Measurements from ENCODE around the gene ABCA7. TPM values are rescaled to one million over a fixed set of nuclear protein-coding genes. Genes with fewer than 3 reads are reported as not detected.

Gene ABCA7
- total RNA-seq, 1 donor from 2014 or later = 17.2 TPM

DNA sequence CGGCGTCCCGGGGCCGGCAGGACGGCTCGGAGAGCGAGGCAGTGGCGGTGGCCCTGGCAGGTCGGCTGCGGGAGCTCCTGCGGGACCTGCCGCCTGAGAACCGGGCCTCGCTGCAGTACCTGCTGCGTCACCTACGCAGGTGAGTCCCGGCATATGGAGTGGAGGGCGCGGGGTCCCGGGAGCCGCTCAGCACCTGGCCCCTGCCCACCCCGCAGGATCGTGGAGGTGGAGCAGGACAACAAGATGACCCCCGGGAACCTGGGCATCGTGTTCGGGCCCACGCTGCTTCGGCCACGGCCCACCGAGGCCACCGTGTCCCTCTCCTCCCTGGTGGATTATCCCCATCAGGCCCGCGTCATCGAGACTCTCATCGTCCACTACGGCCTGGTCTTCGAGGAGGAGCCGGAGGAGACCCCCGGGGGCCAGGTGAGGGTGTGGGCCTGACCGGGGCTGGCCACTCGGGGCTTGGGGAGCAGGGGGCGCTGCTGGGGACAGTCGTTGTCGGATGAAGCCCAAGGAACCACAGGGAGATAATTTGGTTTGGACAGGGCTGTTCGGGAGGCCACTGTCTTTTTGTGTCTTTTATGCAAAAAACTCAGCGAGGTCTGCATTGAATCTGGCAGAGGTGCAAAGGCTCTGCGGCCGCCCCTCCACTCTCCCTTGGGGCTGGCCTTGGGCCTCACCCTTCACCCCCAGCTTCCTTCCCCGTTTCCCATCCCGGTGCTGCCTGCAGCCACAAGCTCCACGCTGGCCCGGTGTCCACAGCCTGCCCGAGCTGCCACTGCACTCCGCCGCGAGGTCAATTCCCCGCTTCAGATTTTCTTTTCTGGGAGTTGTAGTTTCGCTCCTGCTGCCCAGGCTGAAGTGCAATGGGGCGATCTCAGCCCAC, 43.3 kb downstream of the ABCA7 start:
- Mint-ChIP-seq H3K4me3 (ENCODE audit: low read depth) (no peak overlapping the region), H3K27ac (no peak overlapping the region), H3K36me3 (ENCODE audit: low read depth) (peaks cover 76% of the 10 kb centered on the region), H3K27me3 (ENCODE audit: low read depth) (no peaks in the 10 kb centered on the region), H3K9me3 (no peaks in the 10 kb centered on the region), H3K4me1 (ENCODE audit: low read depth) (peaks cover 15% of the 10 kb centered on the region)
- DNase-seq (ENCODE audit: low spot score) = no peak
- intact Hi-C loops (cut with micrococcal nuclease) = loop anchor here (10.0 kb wide), 1 partner anchor 158 kb away; the partner anchor contains the start of gene ARID3A

DNA sequence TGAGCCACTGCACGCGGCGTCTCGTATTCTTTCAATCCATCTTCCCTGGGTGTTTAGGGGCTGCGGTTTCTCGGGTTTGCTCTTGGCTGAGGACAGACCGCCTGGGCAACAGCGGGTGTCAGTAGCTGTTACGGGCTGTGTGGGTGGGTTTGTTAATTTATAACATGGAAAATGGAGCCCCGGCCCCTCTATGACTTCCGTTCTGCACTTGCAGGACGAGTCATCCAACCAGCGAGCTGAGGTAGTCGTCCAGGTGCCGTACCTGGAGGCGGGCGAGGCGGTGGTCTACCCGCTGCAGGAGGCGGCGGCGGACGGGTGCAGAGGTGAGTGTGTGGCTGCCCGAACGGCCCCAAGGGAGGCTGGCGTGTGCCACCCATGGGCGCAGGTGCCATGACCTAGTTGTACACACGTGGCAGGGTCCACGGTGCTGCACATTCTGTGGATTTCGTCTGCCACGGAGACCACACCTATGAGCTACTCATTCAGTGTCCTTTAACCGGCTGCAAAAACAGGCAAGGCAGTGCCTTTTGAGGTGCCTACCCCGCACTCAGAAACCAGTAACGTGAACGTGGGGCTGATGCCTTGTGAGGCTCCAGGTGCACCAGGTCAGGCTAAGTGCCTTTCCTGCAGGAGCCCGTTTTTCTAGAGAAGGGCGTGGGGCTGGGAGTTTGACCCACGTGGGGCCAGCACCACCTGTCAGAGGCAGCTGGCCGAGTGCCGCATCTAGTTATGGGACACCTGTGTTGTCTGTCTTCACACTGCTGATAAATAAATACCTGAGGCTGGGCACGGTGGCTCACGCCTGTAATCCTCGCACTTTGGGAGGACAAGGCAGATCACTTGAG, 44.3 kb downstream of the ABCA7 start:
- Mint-ChIP-seq H3K27ac (peak overlapping the region; percentile 28), H3K9me3 (no peaks in the 10 kb centered on the region), H3K4me1 (ENCODE audit: low read depth) (peaks cover 15% of the 10 kb centered on the region), H3K36me3 (ENCODE audit: low read depth) (peaks cover 74% of the 10 kb centered on the region), H3K4me3 (ENCODE audit: low read depth) (no peak overlapping the region), H3K27me3 (ENCODE audit: low read depth) (no peaks in the 10 kb centered on the region)
- no peak for DNase-seq (ENCODE audit: low spot score)
- intact Hi-C loops (cut with micrococcal nuclease) = loop anchor here (10.0 kb wide), 1 partner anchor 159 kb away; the partner anchor contains the start of gene ARID3A

DNA sequence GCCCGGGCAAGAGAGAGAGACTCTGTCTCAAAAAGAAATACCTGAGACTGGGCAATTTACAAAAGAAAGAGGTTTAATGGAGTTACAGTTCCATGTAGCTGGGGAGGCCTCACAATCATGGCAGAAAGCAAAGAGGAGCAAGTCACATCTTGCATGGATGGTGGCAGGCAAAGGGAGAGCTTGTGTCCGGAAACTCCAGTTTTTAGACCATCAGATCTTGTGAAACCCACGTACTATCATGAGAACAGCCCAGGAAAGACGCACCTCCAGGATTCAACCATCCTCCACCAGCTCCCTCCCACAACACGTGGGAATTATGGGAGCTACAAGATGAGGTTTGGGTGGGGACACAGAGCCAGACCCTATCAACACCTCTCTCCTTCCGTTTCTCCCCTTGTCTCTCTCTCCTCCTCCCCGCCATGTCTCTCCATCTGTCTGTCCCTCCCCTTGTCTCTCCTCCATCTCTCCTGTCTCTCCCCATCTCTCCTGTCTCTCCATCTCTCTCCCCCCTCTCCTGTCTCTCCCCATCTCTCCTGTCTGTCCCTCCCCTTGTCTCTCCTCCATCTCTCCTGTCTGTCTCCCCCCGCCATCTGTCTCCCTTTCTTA, 45.2 kb downstream of the ABCA7 start:
- peak overlapping the region; percentile 69 for H3K27ac Mint-ChIP-seq
- no peaks in the 10 kb centered on the region for H3K9me3 Mint-ChIP-seq
- no peak overlapping the region for H3K4me3 Mint-ChIP-seq (ENCODE audit: low read depth)
- DNase-seq (ENCODE audit: low spot score) = no peak
- H3K4me1 Mint-ChIP-seq (ENCODE audit: low read depth) = peaks cover 15% of the 10 kb centered on the region
- intact Hi-C loops (cut with micrococcal nuclease) = loop anchor here (10.0 kb wide), 1 partner anchor 160 kb away; the partner anchor contains the start of gene ARID3A
- H3K27me3 Mint-ChIP-seq (ENCODE audit: low read depth) = no peaks in the 10 kb centered on the region
- peaks cover 66% of the 10 kb centered on the region for H3K36me3 Mint-ChIP-seq (ENCODE audit: low read depth)

DNA sequence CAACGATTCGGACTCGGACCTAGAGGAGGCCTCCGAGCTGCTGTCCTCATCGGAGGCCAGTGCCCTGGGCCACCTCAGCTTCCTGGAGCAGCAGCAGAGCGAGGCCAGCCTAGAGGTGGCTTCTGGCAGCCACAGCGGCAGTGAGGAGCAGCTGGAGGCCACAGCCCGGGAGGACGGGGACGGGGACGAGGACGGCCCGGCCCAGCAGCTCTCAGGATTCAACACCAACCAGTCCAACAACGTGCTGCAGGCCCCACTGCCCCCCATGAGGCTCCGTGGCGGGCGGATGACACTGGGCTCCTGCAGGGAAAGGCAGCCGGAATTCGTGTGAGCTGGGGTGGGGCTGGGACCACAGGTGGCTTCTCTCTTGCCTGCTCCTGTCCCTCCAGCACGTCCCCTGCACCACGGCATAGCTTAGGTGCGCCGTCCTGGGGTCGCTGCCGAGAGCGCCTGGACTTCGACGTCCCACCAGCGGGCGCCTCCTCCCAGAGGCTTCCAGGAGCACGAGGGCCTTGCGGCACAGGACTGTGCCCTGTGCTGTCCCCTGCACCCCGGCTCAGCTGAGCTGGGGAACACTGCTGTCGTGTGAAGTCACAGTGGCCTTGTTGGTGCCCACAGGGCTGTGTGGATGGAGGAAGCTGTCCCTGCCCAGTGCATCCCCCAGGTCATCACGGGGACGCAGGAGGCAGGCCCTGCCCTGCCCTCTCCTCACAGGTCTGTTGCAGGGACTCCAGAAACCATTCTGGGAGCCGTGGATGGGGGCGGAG, 46.0 kb downstream of the ABCA7 start:
- peak overlapping the region; percentile 69 for H3K27ac Mint-ChIP-seq
- H3K4me1 Mint-ChIP-seq (ENCODE audit: low read depth) = peaks cover 12% of the 10 kb centered on the region
- DNase-seq (ENCODE audit: low spot score) = no peak
- intact Hi-C loops (cut with micrococcal nuclease) = loop anchor here (10.0 kb wide), 1 partner anchor 161 kb away; the partner anchor contains the start of gene ARID3A
- no peaks in the 10 kb centered on the region for H3K9me3 Mint-ChIP-seq
- H3K4me3 Mint-ChIP-seq (ENCODE audit: low read depth) = no peak overlapping the region
- peaks cover 63% of the 10 kb centered on the region for H3K36me3 Mint-ChIP-seq (ENCODE audit: low read depth)
- H3K27me3 Mint-ChIP-seq (ENCODE audit: low read depth) = no peaks in the 10 kb centered on the region

DNA sequence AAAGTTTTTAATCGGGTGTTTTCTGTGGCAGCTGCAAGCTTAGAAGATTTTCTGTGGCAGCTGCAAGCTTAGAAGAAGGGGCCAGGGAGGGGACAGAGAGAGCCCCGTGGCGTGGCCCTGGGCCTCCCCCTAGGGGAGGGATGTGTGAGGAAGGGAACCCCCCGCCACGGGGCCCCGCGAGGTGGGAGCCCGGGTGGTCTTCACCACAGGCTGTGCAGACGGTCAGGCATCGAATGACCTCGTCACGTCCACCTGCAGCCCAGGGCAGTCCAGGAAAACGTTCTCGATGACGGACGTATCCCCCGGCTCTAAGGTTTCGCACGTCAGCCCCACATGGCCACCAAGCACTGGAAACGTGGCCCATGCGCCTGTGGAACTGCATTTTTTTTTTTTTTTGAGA, 46.7 kb downstream of the ABCA7 start:
- intact Hi-C loops (cut with micrococcal nuclease) = loop anchor here (10.0 kb wide), 1 partner anchor 162 kb away; the partner anchor contains the start of gene ARID3A
- peaks cover 9% of the 10 kb centered on the region for H3K4me1 Mint-ChIP-seq (ENCODE audit: low read depth)
- H3K4me3 Mint-ChIP-seq (ENCODE audit: low read depth) = no peak overlapping the region
- H3K36me3 Mint-ChIP-seq (ENCODE audit: low read depth) = peaks cover 61% of the 10 kb centered on the region
- no peak for DNase-seq (ENCODE audit: low spot score)
- no peaks in the 10 kb centered on the region for H3K27me3 Mint-ChIP-seq (ENCODE audit: low read depth)
- no peaks in the 10 kb centered on the region for H3K9me3 Mint-ChIP-seq
- H3K27ac Mint-ChIP-seq = no peak overlapping the region

DNA sequence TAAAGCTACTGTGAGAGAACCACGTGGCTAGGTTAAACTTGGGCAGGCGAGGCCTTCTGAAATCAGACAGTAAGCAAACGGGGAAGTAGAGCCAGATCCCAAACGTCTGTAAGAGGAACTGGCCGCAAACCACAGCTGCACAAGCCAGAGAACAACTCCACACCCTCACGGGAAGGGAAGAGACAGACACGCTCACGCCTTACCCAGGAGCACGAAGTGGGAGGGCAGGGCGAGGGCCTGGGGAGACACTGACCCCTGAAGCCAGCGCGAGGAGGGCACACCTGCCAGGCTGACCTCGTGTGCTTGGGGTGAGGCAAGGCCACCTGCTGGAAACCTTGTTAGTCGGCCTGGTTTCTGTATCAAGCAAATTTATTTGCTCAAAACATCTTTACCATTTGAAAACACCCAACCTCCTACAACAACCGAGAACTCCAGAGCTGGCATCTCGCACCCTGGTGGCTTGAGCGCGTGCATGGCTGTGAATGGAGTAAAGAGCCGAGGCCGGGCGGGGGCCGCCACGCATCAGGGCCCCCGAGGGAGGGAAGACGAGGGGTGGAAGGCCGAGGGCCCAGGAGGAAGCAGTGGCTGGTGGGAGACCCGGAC, 48.0 kb downstream of the ABCA7 start:
- Mint-ChIP-seq H3K27ac (peak overlapping the region; percentile 84), H3K4me3 (ENCODE audit: low read depth) (peak overlapping the region; percentile 7), H3K36me3 (ENCODE audit: low read depth) (peaks cover 53% of the 10 kb centered on the region), H3K9me3 (no peaks in the 10 kb centered on the region), H3K27me3 (ENCODE audit: low read depth) (no peaks in the 10 kb centered on the region), H3K4me1 (ENCODE audit: low read depth) (peaks cover 7% of the 10 kb centered on the region)
- intact Hi-C loops (cut with micrococcal nuclease) = loop anchor here (10.0 kb wide), 1 partner anchor 163 kb away; the partner anchor contains the start of gene ARID3A
- peak; percentile 56 for DNase-seq (ENCODE audit: low spot score)

DNA sequence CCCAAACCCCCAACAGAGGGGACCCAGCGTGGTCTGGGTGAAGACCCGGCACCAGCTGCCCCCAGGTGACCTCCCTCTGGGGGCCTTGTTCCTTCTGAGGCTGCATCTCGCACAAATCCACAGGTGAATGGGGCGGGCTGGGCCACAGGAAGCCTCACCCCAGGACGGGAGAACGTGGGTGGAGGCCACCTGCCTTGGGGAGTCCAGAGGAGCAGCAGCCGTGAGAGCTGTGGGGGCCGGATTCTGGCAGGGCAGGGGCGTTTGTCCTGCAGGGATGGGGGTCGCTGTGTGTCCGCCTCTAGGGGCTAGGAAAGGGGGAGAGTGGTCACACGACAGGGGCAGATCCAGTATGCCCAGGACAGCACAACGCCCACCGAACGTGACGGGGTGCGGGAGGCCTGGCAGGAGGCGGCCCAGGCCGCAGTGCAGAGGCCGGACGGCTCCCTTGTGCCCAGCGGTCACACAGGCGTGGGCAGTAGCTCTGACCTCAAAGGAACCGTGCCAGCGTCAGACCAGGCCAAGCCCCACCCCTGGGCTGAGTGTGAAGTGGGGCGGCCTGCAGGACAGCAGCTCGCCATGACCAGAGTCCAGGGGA, 48.6 kb downstream of the ABCA7 start:
- no peak overlapping the region for H3K4me3 Mint-ChIP-seq (ENCODE audit: low read depth)
- intact Hi-C loops (cut with micrococcal nuclease) = loop anchor here (10.0 kb wide), 1 partner anchor 164 kb away; the partner anchor contains the start of gene ARID3A
- H3K36me3 Mint-ChIP-seq (ENCODE audit: low read depth) = peaks cover 55% of the 10 kb centered on the region
- no peaks in the 10 kb centered on the region for H3K9me3 Mint-ChIP-seq
- no peak for DNase-seq (ENCODE audit: low spot score)
- H3K27ac Mint-ChIP-seq = peak overlapping the region; percentile 55
- H3K27me3 Mint-ChIP-seq (ENCODE audit: low read depth) = no peaks in the 10 kb centered on the region
- H3K4me1 Mint-ChIP-seq (ENCODE audit: low read depth) = peaks cover 9% of the 10 kb centered on the region

DNA sequence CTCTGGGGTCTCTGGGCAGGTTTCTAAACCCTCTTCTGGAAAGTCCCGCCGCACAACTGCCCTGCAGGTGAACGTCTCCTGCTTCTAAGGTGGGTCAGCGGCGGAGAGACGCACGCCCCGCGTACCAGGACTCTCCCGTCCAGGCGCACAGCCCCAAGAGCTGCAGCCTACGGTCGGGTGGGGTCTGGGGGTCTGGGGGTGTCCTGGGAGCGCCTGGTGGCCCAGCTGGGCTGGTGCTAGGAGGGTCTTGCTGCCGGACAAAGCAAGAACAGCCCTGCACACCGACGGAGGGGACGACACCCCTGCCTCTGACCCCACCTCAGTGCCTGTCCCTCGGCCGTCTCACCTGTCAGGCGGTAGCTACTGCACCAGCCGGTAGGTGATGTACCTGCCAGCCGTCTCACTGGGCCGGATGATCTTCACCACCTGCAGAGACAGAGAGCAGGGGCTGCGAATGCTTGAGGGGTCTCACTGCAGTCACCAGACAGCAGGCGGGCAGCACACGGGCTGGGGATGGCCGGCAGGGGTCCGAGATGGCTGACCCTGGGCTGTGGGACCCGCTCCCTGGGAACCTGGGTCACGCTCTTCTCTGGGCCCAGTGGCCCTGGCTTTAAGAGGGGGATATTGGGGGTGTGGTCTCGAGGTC, 49.3 kb downstream of the ABCA7 start:
- H3K4me1 Mint-ChIP-seq (ENCODE audit: low read depth) = peaks cover 13% of the 10 kb centered on the region

DNA sequence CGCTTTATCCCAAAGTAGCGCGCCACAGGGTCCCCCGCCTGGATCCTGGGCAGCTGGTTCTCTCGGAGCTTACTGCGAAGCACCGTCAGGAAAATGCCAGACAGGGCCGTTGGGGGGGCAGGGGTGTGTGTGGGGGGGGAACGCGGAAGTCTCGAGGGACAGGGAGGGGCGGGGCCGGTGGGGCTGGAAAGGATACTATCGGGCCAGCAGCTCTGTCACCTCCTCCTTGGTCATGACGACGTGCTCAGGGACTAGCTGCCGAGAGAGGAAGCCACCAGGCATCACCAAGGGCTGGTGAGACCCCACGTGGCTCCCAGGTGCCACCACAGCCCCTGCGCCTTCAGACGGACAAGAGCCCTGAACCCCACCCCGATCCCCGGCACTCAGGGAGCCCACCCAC, 50.0 kb downstream of the ABCA7 start:
- Mint-ChIP-seq H3K9me3 (no peaks in the 10 kb centered on the region), H3K27ac (no peak overlapping the region), H3K4me1 (ENCODE audit: low read depth) (peaks cover 15% of the 10 kb centered on the region), H3K27me3 (ENCODE audit: low read depth) (no peaks in the 10 kb centered on the region), H3K36me3 (ENCODE audit: low read depth) (peaks cover 49% of the 10 kb centered on the region), H3K4me3 (ENCODE audit: low read depth) (no peak overlapping the region)
- intact Hi-C loops (cut with micrococcal nuclease) = loop anchor here (10.0 kb wide), 1 partner anchor 165 kb away; the partner anchor contains the start of gene ARID3A
- DNase-seq (ENCODE audit: low spot score) = no peak

More for the DNA sequence above, 49.3 kb downstream of the ABCA7 start:
- no peak overlapping the region for H3K27ac Mint-ChIP-seq
- DNase-seq (ENCODE audit: low spot score) = no peak
- peaks cover 52% of the 10 kb centered on the region for H3K36me3 Mint-ChIP-seq (ENCODE audit: low read depth)
- H3K27me3 Mint-ChIP-seq (ENCODE audit: low read depth) = no peaks in the 10 kb centered on the region
- no peak overlapping the region for H3K4me3 Mint-ChIP-seq (ENCODE audit: low read depth)
- intact Hi-C loops (cut with micrococcal nuclease) = loop anchor here (10.0 kb wide), 1 partner anchor 164 kb away; the partner anchor contains the start of gene ARID3A
- no peaks in the 10 kb centered on the region for H3K9me3 Mint-ChIP-seq

DNA sequence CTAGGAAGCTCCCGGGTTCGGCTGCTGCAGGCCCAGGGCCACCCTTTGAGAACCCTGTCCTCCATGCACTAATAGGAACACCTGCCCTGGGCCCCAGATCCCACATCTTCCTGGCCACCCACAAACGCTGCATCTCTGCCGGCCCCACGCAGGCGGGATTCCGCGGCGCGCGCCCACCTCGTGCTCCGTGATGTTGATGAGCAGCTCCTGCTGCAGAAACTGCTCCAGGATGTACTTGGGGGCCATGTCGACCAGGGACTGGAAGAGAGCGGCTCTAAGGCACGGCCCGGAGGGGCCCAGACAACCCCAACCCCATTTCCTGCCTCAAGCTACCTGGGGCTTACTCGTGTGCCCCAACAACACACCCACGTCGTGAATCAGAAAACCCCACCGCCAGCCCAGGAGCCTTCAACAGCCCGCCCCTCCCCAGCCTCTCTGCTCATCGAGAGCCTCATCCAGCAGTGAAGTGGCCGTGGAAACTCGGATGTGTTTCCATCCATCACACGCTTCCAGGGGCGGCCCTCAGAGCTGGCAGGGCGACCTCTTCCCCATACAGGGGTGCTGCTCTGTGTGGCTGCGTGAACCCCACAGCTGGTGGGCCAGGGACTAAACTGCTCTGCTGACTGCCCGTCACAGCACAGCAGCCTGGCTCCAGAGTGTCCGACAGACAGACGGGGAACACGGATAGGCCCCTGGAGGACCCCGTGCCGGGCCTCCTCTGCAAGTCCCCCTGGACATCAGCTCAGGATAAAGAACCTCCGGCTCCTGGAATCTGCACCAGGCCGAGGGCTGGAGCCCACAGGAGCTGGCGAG, 51.0 kb downstream of the ABCA7 start:
- Mint-ChIP-seq H3K9me3 (no peaks in the 10 kb centered on the region), H3K27me3 (ENCODE audit: low read depth) (no peaks in the 10 kb centered on the region), H3K27ac (no peak overlapping the region), H3K36me3 (ENCODE audit: low read depth) (peaks cover 41% of the 10 kb centered on the region), H3K4me3 (ENCODE audit: low read depth) (no peak overlapping the region), H3K4me1 (ENCODE audit: low read depth) (peaks cover 20% of the 10 kb centered on the region)
- DNase-seq (ENCODE audit: low spot score) = no peak
- intact Hi-C loops (cut with micrococcal nuclease) = no loop called here
